GM12872 (cell line): ENCODE measurements around the gene PAM.

Experiments
- TF ChIP-seq, protein P1 (sequence below): IDR thresholded peaks from 3 replicates; pipeline ENCODE4 v1.5.1; 2011; ENCODE audit warnings: low read depth, mild to moderate bottlenecking, low read length, moderate library complexity; ENCODE audit not compliant: insufficient read depth

The PAM gene

DNA sequence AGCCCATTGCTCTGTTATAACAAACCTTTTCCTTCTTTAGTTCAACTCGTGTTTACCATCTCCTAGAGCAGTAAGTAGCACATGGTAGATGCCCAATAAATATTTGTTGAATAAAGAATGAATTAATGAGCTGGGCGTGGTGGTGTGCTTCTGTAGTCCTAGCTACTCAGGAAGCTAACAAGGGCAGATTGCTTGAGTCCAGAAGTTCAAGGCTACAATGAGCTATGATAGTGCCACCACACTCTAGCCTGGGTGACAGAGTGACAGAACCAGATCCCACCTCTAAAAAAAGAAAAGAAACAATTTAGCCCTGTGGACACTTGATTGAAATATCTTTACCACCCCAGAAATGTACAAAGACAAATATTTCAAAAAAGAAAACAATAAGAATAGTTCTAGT, 14.6 kb upstream of the PAM start:
- TF ChIP-seq, protein P1, sequence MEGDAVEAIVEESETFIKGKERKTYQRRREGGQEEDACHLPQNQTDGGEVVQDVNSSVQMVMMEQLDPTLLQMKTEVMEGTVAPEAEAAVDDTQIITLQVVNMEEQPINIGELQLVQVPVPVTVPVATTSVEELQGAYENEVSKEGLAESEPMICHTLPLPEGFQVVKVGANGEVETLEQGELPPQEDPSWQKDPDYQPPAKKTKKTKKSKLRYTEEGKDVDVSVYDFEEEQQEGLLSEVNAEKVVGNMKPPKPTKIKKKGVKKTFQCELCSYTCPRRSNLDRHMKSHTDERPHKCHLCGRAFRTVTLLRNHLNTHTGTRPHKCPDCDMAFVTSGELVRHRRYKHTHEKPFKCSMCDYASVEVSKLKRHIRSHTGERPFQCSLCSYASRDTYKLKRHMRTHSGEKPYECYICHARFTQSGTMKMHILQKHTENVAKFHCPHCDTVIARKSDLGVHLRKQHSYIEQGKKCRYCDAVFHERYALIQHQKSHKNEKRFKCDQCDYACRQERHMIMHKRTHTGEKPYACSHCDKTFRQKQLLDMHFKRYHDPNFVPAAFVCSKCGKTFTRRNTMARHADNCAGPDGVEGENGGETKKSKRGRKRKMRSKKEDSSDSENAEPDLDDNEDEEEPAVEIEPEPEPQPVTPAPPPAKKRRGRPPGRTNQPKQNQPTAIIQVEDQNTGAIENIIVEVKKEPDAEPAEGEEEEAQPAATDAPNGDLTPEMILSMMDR, result no peak

DNA sequence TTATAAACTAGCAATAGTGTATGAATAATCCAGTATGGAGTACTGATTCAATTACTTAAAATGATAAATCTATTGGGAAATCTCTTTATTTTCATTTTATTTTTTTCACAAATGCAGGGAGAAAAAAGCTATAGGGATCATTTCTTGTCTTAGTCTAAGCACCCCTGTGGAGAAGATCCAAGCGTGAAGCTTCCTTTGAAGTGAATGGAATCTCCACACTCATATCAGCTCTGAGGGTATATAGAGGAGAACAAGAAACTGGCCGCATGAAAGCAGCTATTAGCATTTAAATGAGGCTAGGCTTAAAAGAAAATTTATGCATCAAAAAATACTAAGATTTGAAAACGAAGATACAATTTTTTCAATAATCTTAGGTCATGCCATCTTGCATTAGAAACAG, 12.9 kb upstream of the PAM start:
- TF ChIP-seq, protein P1, result no peak

DNA sequence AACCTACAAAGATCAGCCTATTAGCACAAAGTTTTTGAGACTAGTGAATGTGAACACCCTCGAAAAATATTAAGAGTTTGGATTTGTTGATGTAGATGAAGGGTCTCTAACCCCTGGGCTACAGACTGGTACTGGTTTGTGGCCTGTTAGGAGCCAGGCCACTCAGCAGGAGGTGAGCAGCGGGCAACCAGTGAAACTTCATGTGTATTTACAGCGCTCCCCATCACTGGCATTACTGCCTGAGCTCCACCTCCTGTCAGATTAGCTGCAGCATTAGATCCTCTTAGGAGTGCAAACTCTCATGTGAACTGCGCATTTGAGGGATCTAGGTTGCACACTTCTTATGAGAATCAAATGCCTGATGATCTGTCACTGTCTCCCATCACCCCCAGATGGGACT, 11.2 kb upstream of the PAM start:
- TF ChIP-seq, protein P1, result no peak

DNA sequence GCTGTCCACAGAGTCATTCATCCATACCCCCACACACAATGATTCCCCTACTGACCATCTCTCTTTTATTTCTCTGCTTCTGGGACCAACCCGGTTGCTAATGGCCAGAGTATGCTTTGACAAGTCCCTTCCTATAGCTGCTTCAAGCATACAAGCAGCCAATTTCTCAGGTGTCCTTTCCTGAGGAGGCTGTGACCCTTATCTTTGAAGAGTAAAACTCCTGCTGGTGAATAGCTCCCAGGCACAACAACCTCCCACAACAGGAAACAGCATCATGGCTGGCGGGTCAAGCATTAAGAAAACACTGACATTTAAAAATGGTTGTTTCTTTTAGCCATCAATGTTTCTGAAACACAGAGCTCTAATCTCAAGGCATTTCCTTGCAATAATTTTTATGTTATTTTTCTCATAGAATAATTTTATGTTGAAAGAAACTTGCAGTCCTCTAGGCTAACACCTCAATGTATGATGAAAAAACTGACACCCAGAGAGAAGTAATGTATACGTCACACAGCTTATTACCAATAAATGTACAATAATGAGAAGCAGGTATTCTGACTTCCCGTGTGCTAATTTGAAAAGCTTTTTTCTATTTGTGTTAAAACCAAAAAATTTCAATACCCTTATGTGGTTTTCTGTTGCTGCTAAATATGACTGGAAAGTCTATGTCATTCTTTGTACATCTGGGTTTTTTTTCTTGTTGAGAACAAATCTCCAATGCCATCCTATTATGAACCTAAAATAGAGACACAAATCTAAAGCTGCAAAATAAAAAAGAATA, 7.5 kb upstream of the PAM start:
- TF ChIP-seq, protein P1, result no peak

DNA sequence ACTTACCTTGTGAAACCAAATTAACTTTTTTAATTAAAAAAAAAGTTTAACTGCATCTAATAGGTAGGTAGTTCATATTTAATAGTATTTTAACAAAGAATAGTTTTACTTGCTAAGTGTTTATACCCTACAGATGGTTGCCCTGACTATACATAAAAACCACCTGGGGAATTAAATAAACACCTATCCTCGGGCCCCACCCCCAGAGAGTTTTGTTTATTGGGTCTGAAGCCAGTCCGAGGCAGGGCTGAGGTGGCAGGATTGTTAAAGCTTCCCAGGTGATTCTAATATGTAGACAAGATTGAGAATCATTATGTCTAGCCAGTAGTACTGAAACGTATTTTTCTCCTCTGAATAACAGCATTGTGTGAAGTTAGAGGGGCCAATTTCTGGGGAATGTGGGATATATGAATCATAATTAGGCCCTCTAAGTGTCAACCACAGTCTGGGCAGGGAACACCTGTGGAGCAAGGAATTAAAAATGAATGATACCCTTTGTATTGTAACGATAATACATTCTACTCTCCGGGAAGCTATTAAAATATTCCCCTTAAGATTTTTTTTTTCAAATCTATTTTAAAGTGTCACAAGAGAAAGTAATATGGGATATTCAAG, 5.6 kb upstream of the PAM start:
- TF ChIP-seq, protein P1, result no peak

GRCh38 chr5:102750151-102750834, 4.8 kb upstream of the PAM start:
- TF ChIP-seq, protein P1, result no peak
